ENCODE measurements around the gene C5AR1.

Gene C5AR1

GRCh38 chr19:47371261-47371660 lies 61.6 kb downstream of the C5AR1 start:
- DNase-seq: no peak
